CD4-positive, alpha-beta T cell (primary cell): Measurements from ENCODE around the gene SYNPO. TPM values are rescaled to one million over a fixed set of nuclear protein-coding genes. Genes with fewer than 3 reads are reported as not detected.

Source experiments
- ATAC-seq: fragments of 200-7000 bp; cut with Tn5 transposase; one replicate; pipeline ENCODE4 v1.10.0; 2022; ENCODE audit warnings: mild to moderate bottlenecking; ENCODE audit not compliant: poor library complexity
- CTCF ChIA-PET: fragments of 350-600 bp; sonication (Branson Sonifier 250); formaldehyde crosslinking; loops from one replicate; lab custom pipeline; 2021; ENCODE audit warnings: antibody characterized with exemption, inconsistent platforms; lab: Charles Lee
- POLR2A ChIA-PET: fragments of 350-600 bp; sonication (Branson Sonifier 250); formaldehyde crosslinking; loops from one replicate; lab custom pipeline; 2021; ENCODE audit warnings: antibody characterized with exemption, inconsistent platforms; lab: Charles Lee
- DNase-seq, 14 experiments: peaks; one replicate each; pipeline ENCODE4 v3.0.0-alpha.2; 2013 to 2020; ENCODE audit warnings: mixed read lengths in 2 of 14
- H3K27ac ChIP-seq, 2 donors: one replicate each; pipeline versions ENCODE4 v1.5.1 to v1.7.0; 2013; ENCODE audit warnings: low read length in 2 of 2, low read depth in 1 of 2, mild to moderate bottlenecking in 1 of 2
- H3K27me3 ChIP-seq, 2 experiments: 1 replicate in 1 of 2; 2 replicates in 1 of 2; pipeline versions ENCODE4 v1.6.1 to v1.7.0; 2013; ENCODE audit warnings: low read length in 2 of 2, control low read depth in 1 of 2, mild to moderate bottlenecking in 1 of 2, moderate library complexity in 1 of 2; ENCODE audit not compliant: insufficient read depth in 2 of 2, control insufficient read depth in 1 of 2
- H3K36me3 ChIP-seq: one replicate; pipeline ENCODE4 v1.6.1; 2013; ENCODE audit warnings: low read length, control low read depth; ENCODE audit not compliant: insufficient read depth
- H3K4me1 ChIP-seq: one replicate; pipeline ENCODE4 v1.6.1; 2013; ENCODE audit warnings: low read length, control low read depth; ENCODE audit not compliant: insufficient read depth
- H3K4me3 ChIP-seq: one replicate; pipeline ENCODE4 v1.5.1; 2013; ENCODE audit warnings: mild to moderate bottlenecking, low read length, moderate library complexity
- H3K9me3 ChIP-seq, 2 experiments: 1 replicate in 1 of 2; 2 replicates in 1 of 2; pipeline versions ENCODE4 v1.6.1 to v1.7.0; 2013; ENCODE audit warnings: low read length in 2 of 2, mild to moderate bottlenecking in 2 of 2, control low read depth in 1 of 2, moderate library complexity in 1 of 2; ENCODE audit not compliant: control insufficient read depth in 1 of 2, insufficient read depth in 1 of 2
- H3K27ac Mint-ChIP-seq: one replicate; pipeline ENCODE4 v1.8.0; 2020; ENCODE audit warnings: mixed read lengths
- H3K27me3 Mint-ChIP-seq: one replicate; pipeline ENCODE4 v1.8.0; 2021; ENCODE audit warnings: mixed read lengths
- H3K36me3 Mint-ChIP-seq: one replicate; pipeline ENCODE4 v1.8.0; 2021; ENCODE audit warnings: low read depth, mixed read lengths
- H3K4me1 Mint-ChIP-seq: one replicate; pipeline ENCODE4 v1.8.0; 2021; ENCODE audit warnings: low read depth, mixed read lengths
- H3K4me3 Mint-ChIP-seq: one replicate; pipeline ENCODE4 v1.8.0; 2020; ENCODE audit warnings: mild to moderate bottlenecking, mixed read lengths
- H3K9me3 Mint-ChIP-seq: one replicate; pipeline ENCODE4 v1.8.0; 2020; ENCODE audit warnings: mixed read lengths
- CTCF ChIP-seq: fragments of 200-600 bp; IDR thresholded peaks from one replicate; pipeline ENCODE4 v1.8.0; 2022; ENCODE audit warnings: antibody characterized with exemption, mild to moderate bottlenecking
- intact Hi-C, 2 experiments: fragments of 100-400 bp; cut with DNase I in 1 of 2; cut with micrococcal nuclease in 1 of 2; formaldehyde crosslinking; loops; one replicate each; pipeline versions ENCODE4 v1.15.1 to v1.9.0; 2023 to 2025; cut with DNase I, micrococcal nuclease
- total RNA-seq, 174 experiments: library from RNA in 2 of 174; stranded (reverse) in 2 of 174; gene quantifications; one replicate each; pipeline ENCODE4 v1.2.3 and lab custom pipeline; 2021 to 2026

SYNPO gene
- total RNA-seq, 2 experiments from 2014 or later: 0.06 to 0.14 TPM

GRCh38 chr5:150638053-150638444, 2.4 kb upstream of the SYNPO start:
- intact Hi-C loops: no loop called here
- H3K9me3 Mint-ChIP-seq: no peaks in the 10 kb centered on the region
- no peak for TF ChIP-seq CTCF
- H3K4me1 Mint-ChIP-seq: no peaks in the 10 kb centered on the region
- H3K9me3 ChIP-seq: no peaks in the 10 kb centered on the region
- peaks cover 11% of the 10 kb centered on the region for H3K27me3 Mint-ChIP-seq
- H3K27me3 ChIP-seq: peaks cover 0 to 3% of the 10 kb centered on the region in 2 experiments
- ATAC-seq: no peak
- ChIA-PET CTCF (no interaction called here), POLR2A (no interaction called here)
- no peaks in the 10 kb centered on the region for H3K36me3 ChIP-seq
- no peak for DNase-seq
- no peak overlapping the region for H3K27ac Mint-ChIP-seq
- no peak overlapping the region for H3K27ac ChIP-seq
- H3K36me3 Mint-ChIP-seq: no peaks in the 10 kb centered on the region
- no peaks in the 10 kb centered on the region for H3K4me1 ChIP-seq
- no peak overlapping the region for H3K4me3 Mint-ChIP-seq
- no peak overlapping the region for H3K4me3 ChIP-seq

- no peak for TF ChIP-seq CTCF
- peaks cover 11% of the 10 kb centered on the region for H3K27me3 Mint-ChIP-seq
- H3K4me1 Mint-ChIP-seq: no peaks in the 10 kb centered on the region
- ATAC-seq: no peak
- intact Hi-C loops: no loop called here
- Histone ChIP-seq H3K9me3 (no peaks in the 10 kb centered on the region), H3K36me3 (no peaks in the 10 kb centered on the region), H3K27me3 (peaks cover 0 to 3% of the 10 kb centered on the region in 2 experiments), H3K27ac (no peak overlapping the region), H3K4me1 (no peaks in the 10 kb centered on the region), H3K4me3 (no peak overlapping the region)
- POLR2A ChIA-PET: no interaction called here
- CTCF ChIA-PET: no interaction called here
- H3K36me3 Mint-ChIP-seq: no peaks in the 10 kb centered on the region
- H3K4me3 Mint-ChIP-seq: no peak overlapping the region
- no peak for DNase-seq
- no peak overlapping the region for H3K27ac Mint-ChIP-seq
- H3K9me3 Mint-ChIP-seq: no peaks in the 10 kb centered on the region
Observed at GRCh38 chr5:150638488-150639376, 1.7 kb upstream of the SYNPO start.

- Mint-ChIP-seq H3K9me3 (no peaks in the 10 kb centered on the region), H3K36me3 (no peaks in the 10 kb centered on the region), H3K4me1 (no peaks in the 10 kb centered on the region), H3K27me3 (peaks cover 11% of the 10 kb centered on the region), H3K4me3 (no peak overlapping the region), H3K27ac (no peak overlapping the region)
- no peak for TF ChIP-seq CTCF
- Histone ChIP-seq H3K27me3 (peaks cover 0 to 3% of the 10 kb centered on the region in 2 experiments), H3K27ac (no peak overlapping the region), H3K4me3 (no peak overlapping the region), H3K36me3 (no peaks in the 10 kb centered on the region), H3K9me3 (no peaks in the 10 kb centered on the region), H3K4me1 (no peaks in the 10 kb centered on the region)
- ATAC-seq (no peak), DNase-seq (no peak)
- ChIA-PET POLR2A (no interaction called here), CTCF (no interaction called here)
- intact Hi-C loops: no loop called here
Observed at GRCh38 chr5:150639377-150639692, 1.1 kb upstream of the SYNPO start.
